ENCODE data around the gene CHADL. TPM values are rescaled to one million over a fixed set of nuclear protein-coding genes. Genes with fewer than 3 reads are reported as not detected.
"Not testable (repeated sequence)": the region's sequence is repeated elsewhere in the genome, so short reads cannot be mapped to it uniquely, and the experiment has no call there.

Gene CHADL
- total RNA-seq, 1 donor, result 0.43 TPM

DNA sequence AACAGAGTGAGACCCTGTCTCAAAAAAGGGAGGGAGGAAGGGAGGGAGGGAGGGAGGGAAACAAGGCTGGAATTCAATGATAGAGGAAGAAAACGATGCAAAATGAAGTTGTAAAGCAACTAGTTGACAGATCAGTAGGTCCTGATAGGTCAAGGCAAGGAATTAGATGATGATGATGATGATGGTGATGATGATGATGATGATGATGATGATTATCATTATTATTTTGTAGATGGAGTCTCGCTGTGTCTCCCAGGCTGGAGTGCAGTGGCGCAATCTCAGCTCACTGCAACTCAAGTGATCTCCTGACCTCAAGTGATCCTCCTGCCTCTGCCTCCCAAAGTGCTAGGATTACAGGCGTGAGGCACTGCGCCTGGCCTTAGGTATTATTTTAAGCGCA lies 46.9 kb downstream of the CHADL start:
- DNase-seq (ENCODE audit: low read depth), result no peak
- TF ChIP-seq, protein P1, sequence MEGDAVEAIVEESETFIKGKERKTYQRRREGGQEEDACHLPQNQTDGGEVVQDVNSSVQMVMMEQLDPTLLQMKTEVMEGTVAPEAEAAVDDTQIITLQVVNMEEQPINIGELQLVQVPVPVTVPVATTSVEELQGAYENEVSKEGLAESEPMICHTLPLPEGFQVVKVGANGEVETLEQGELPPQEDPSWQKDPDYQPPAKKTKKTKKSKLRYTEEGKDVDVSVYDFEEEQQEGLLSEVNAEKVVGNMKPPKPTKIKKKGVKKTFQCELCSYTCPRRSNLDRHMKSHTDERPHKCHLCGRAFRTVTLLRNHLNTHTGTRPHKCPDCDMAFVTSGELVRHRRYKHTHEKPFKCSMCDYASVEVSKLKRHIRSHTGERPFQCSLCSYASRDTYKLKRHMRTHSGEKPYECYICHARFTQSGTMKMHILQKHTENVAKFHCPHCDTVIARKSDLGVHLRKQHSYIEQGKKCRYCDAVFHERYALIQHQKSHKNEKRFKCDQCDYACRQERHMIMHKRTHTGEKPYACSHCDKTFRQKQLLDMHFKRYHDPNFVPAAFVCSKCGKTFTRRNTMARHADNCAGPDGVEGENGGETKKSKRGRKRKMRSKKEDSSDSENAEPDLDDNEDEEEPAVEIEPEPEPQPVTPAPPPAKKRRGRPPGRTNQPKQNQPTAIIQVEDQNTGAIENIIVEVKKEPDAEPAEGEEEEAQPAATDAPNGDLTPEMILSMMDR (IDR thresholded peaks at IDR 0.05; ENCODE audit: insufficient read depth, low read depth, low read length), result no peak
- H3K4me3 ChIP-seq (ENCODE audit: low read depth, low read length), result no peak overlapping the region

DNA sequence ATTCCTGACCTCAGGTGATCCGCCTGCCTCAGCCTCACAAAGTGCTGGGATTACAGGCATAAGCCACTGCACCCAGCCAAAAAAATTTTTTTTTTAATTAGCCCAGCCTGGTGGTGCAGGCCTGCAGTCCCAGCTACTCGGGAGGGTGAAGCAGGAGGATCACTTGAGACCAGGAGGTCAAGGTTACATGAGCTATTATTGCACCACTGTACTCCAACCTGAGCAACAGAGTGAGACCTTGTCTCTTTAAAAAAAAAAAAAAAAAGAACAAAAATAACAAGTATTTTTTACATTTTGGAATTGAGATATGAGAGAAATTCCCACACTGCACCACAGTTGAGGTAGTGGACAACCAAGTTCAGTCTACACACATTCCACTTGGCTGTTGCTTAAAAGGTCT lies 49.3 kb downstream of the CHADL start:
- DNase-seq (ENCODE audit: low read depth), result no peak
- H3K4me3 ChIP-seq (ENCODE audit: low read depth, low read length), result no peak overlapping the region

DNA sequence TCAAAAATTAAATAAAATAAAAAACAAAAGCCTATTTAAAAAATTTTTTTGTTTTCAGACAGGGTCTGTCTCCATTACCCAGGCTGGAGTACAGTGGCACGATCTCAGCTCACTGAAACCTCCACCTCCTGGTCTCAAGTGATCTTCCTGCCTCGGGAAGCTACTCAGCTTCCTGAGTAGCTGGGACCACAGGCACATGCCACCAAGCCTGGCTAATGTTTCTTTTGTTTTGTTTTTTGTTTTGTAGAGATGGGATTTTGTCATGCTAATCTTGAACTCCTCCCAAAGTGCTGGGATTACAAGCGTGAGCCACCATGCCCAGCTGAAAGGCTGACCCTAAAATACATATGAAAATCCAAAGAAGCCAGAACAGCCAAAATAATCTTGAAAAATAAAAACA lies 56.1 kb downstream of the CHADL start:
- TF ChIP-seq, protein P1 (IDR thresholded peaks at IDR 0.05; ENCODE audit: insufficient read depth, low read depth, low read length), result no peak
- H3K4me3 ChIP-seq (ENCODE audit: low read depth, low read length), result no peak overlapping the region
- no peak for DNase-seq (ENCODE audit: low read depth)

More for the DNA sequence above, 49.3 kb downstream of the CHADL start:
- TF ChIP-seq, protein P1 (IDR thresholded peaks at IDR 0.05; ENCODE audit: insufficient read depth, low read depth, low read length), result no peak

DNA sequence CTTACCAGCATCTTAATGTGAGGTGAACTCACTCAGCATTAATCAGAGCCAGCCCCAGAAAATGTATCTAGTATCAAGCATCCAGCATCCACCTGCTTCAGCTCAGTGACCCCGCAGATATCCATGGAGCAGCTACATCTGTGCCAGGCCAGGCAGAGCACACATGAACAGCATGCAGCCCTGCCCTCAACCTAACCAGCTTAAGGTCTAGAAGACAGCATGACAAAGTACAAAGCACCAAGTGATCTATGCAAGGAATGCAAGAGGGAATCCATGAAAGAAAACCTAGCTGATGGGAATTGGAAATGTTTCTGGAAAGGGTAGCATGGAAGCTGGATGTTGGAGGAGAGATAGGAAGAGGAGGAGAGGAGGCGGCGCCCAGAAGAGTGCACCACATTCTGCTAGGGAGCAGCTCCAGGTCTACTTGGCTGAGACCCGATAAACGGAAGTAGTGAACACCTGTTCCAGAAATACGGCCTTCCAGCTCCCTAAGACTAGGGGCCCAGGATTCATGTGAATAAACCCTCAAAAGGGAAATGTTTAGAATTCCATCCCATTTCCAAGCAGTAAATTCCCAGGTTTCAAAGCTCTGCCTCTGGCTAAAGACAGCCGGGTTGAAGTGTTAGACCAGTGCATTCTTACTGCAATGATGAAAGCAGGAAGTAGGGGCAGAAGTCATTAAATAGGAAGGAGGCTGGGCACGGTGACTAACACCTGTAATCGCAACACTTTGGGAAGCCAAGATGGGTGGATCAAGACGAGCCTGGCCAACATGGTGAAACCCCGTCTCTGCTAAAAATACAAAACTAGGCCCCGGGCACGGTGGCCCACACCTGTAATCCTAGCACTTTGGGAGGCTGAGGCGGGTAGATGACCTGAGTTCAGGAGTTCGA lies 59.1 kb downstream of the CHADL start:
- TF ChIP-seq, protein P1 (IDR thresholded peaks at IDR 0.05; ENCODE audit: insufficient read depth, low read depth, low read length), result no peak
- DNase-seq (ENCODE audit: low read depth), result peak; percentile 82
- no peak overlapping the region for H3K4me3 ChIP-seq (ENCODE audit: low read depth, low read length)

DNA sequence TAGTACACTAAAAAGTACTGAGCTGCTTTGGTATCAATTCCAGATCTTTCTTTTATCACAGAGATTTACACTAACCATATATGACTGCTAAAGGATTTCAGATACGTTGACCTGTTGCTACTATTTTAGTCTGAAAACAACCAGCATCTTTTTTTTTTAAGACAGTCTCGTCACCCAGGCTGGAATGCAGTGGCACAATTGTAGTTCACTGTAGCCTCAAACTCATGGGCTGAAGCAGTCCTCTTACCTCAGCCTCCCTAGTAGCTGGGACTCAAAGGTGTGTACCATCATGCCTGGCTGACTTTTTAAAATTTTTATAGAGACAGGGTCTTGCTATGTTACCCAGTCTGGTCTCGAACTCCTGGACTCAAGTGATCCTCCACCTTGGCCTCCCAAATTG lies 59.8 kb downstream of the CHADL start:
- no peak overlapping the region for H3K4me3 ChIP-seq (ENCODE audit: low read depth, low read length)
- DNase-seq (ENCODE audit: low read depth), result no peak
- TF ChIP-seq, protein P1 (IDR thresholded peaks at IDR 0.05; ENCODE audit: insufficient read depth, low read depth, low read length), result no peak

DNA sequence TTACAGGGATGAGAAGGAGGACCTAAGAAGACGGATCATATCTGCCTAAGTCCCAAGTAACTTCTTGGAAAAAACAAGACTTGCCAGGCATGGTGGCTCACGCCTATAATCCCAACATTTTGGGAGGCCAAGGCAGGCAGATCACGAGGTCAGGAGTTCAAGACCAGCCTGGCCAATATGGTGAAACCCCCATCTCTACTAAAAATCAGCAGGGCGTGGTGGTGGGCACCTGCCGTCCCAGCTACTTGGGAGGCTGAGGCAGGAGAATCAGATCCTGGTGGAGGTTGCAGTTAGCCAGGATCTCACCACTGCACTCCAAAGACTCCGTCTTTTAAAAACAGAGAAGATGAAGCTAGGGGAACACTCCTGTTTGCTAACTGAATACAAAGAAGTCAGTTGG lies 60.4 kb downstream of the CHADL start:
- DNase-seq (ENCODE audit: low read depth); H3K4me3 ChIP-seq (ENCODE audit: low read depth, low read length): not testable (repeated sequence)

Small RNA genes within 50 kb of the gene (small RNA-seq; reads per million reads assigned to genes)
- not detected for gene MIR6889

Other genes starting within 250 kb of the CHADL start
- gene EP300, start 148.3 kb downstream of the CHADL start, total RNA-seq, result 45.4 and 73.8 TPM in 2 replicates
- gene L3MBTL2, start 35.6 kb downstream of the CHADL start, total RNA-seq, result 23.2 and 32.0 TPM in 2 replicates
- 60.2 and 95.9 TPM in 2 replicates for gene RANGAP1, start 45.3 kb upstream of the CHADL start, total RNA-seq
- 68.0 and 80.3 TPM in 2 replicates for gene ZC3H7B, start 60.6 kb upstream of the CHADL start, total RNA-seq
- gene TEF, start 141.0 kb upstream of the CHADL start, total RNA-seq, result 7.7 and 8.6 TPM in 2 replicates
- gene TOB2, start 205.9 kb upstream of the CHADL start, total RNA-seq, result 23.2 and 35.4 TPM in 2 replicates
- gene PHF5A, start 227.8 kb upstream of the CHADL start, total RNA-seq, result 38.0 and 51.0 TPM in 2 replicates
- 50.6 and 69.1 TPM in 2 replicates for gene ACO2, start 228.2 kb upstream of the CHADL start, total RNA-seq